ENCODE results near the gene HELZ2. TPM values are rescaled to one million over a fixed set of nuclear protein-coding genes. Genes with fewer than 3 reads are reported as not detected.

HELZ2 gene
- total and polyA plus RNA-seq, 2 donors (not counting 1 experiment from before 2014, with no cell fraction given): 3.3 to 47.6 TPM

- Histone ChIP-seq H3K36me3 (ENCODE audit: control insufficient read depth, insufficient read depth, low read length) (no peaks in the 10 kb centered on the region), H3K79me2 (ENCODE audit: control insufficient read depth, insufficient read depth, low read length) (no peaks in the 10 kb centered on the region), H3K4me2 (ENCODE audit: extremely low read depth, insufficient read depth, low read length) (no peak overlapping the region), H3K4me3 (replicated peaks in 1 of 4; ENCODE audit: control extremely low read depth in 1 of 4, insufficient read depth in 1 of 4, low read depth in 3 of 4, low read length in 4 of 4) (no peak overlapping the region), H3K4me1 (ENCODE audit: control insufficient read depth, extremely low read depth, insufficient read depth, low read length) (no peaks in the 10 kb centered on the region), H4K20me1 (ENCODE audit: control insufficient read depth, extremely low read depth, insufficient read depth, low read length) (no peaks in the 10 kb centered on the region), H3K9me3 (ENCODE audit: control insufficient read depth, insufficient read depth, low read depth, low read length) (no peaks in the 10 kb centered on the region), H3K27me3 (ENCODE audit: control insufficient read depth, insufficient read depth, low read length) (peaks cover 10% of the 10 kb centered on the region), H2AFZ (ENCODE audit: low read length) (no peak overlapping the region), H3K27ac (ENCODE audit: insufficient read depth, low read length) (no peak overlapping the region), H3K9ac (ENCODE audit: insufficient read depth, low read length) (no peak overlapping the region)
- DNase-seq (ENCODE audit: low read depth in 2 of 2): no peak
- TF ChIP-seq CTCF (conservative IDR thresholded peaks at IDR 0.05 in 1 of 2, IDR thresholded peaks at IDR 0.05 in 1 of 2; ENCODE audit: low read depth in 1 of 2, low read length in 2 of 2): no peak
- no peak for TF ChIP-seq EZH2 (IDR thresholded peaks at IDR 0.05; ENCODE audit: low read length, missing control alignments)
Measured at GRCh38 chr20:63543733-63544132, 30.3 kb downstream of the HELZ2 start.

- DNase-seq (ENCODE audit: low read depth in 2 of 2): no peak
Measured at GRCh38 chr20:63543131-63543530, 30.9 kb downstream of the HELZ2 start.

GRCh38 chr20:63542696-63543095 is 31.3 kb downstream of the HELZ2 start:
- Histone ChIP-seq H3K9me3 (ENCODE audit: control insufficient read depth, insufficient read depth, low read depth, low read length) (no peaks in the 10 kb centered on the region), H4K20me1 (ENCODE audit: control insufficient read depth, extremely low read depth, insufficient read depth, low read length) (no peaks in the 10 kb centered on the region), H3K79me2 (ENCODE audit: control insufficient read depth, insufficient read depth, low read length) (no peaks in the 10 kb centered on the region), H3K27me3 (ENCODE audit: control insufficient read depth, insufficient read depth, low read length) (peaks cover 3% of the 10 kb centered on the region), H3K4me3 (replicated peaks in 1 of 4; ENCODE audit: control extremely low read depth in 1 of 4, insufficient read depth in 1 of 4, low read depth in 3 of 4, low read length in 4 of 4) (no peak overlapping the region), H3K36me3 (ENCODE audit: control insufficient read depth, insufficient read depth, low read length) (no peaks in the 10 kb centered on the region), H3K4me2 (ENCODE audit: extremely low read depth, insufficient read depth, low read length) (no peak overlapping the region), H3K9ac (ENCODE audit: insufficient read depth, low read length) (no peak overlapping the region), H2AFZ (ENCODE audit: low read length) (no peak overlapping the region), H3K4me1 (ENCODE audit: control insufficient read depth, extremely low read depth, insufficient read depth, low read length) (no peaks in the 10 kb centered on the region), H3K27ac (ENCODE audit: insufficient read depth, low read length) (no peak overlapping the region)
- no peak for DNase-seq (ENCODE audit: low read depth in 2 of 2)
- TF ChIP-seq EZH2 (IDR thresholded peaks at IDR 0.05; ENCODE audit: low read length, missing control alignments): no peak
- no peak for TF ChIP-seq CTCF (conservative IDR thresholded peaks at IDR 0.05 in 1 of 2, IDR thresholded peaks at IDR 0.05 in 1 of 2; ENCODE audit: low read depth in 1 of 2, low read length in 2 of 2)

More at GRCh38 chr20:63543131-63543530, 30.9 kb downstream of the HELZ2 start:
- Histone ChIP-seq H2AFZ (ENCODE audit: low read length) (no peak overlapping the region), H3K4me3 (replicated peaks in 1 of 4; ENCODE audit: control extremely low read depth in 1 of 4, insufficient read depth in 1 of 4, low read depth in 3 of 4, low read length in 4 of 4) (no peak overlapping the region), H3K4me2 (ENCODE audit: extremely low read depth, insufficient read depth, low read length) (no peak overlapping the region), H3K36me3 (ENCODE audit: control insufficient read depth, insufficient read depth, low read length) (no peaks in the 10 kb centered on the region), H3K4me1 (ENCODE audit: control insufficient read depth, extremely low read depth, insufficient read depth, low read length) (no peaks in the 10 kb centered on the region), H3K27ac (ENCODE audit: insufficient read depth, low read length) (no peak overlapping the region), H3K9me3 (ENCODE audit: control insufficient read depth, insufficient read depth, low read depth, low read length) (no peaks in the 10 kb centered on the region), H4K20me1 (ENCODE audit: control insufficient read depth, extremely low read depth, insufficient read depth, low read length) (no peaks in the 10 kb centered on the region), H3K79me2 (ENCODE audit: control insufficient read depth, insufficient read depth, low read length) (no peaks in the 10 kb centered on the region), H3K9ac (ENCODE audit: insufficient read depth, low read length) (no peak overlapping the region), H3K27me3 (ENCODE audit: control insufficient read depth, insufficient read depth, low read length) (peaks cover 4% of the 10 kb centered on the region)
- TF ChIP-seq CTCF (conservative IDR thresholded peaks at IDR 0.05 in 1 of 2, IDR thresholded peaks at IDR 0.05 in 1 of 2; ENCODE audit: low read depth in 1 of 2, low read length in 2 of 2) (no peak), EZH2 (IDR thresholded peaks at IDR 0.05; ENCODE audit: low read length, missing control alignments) (no peak)

Measured in fibroblast of lung (primary cell).